ENCODE results near the gene RTP5. TPM values are rescaled to one million over a fixed set of nuclear protein-coding genes. Genes with fewer than 3 reads are reported as not detected.

Gene RTP5
- total RNA-seq, 1 experiment from 2014 or later: not detected

GRCh38 chr2:241844831-241845578 is 24.5 kb upstream of the RTP5 start:
- H3K4me3 Mint-ChIP-seq: peak overlapping the region; percentile 58 to 80; a peak in 4 of 5 replicates
- H3K79me1 ChIP-seq (ENCODE audit: insufficient read depth, low read depth, low read length, poor library complexity, severe bottlenecking): no peaks in the 10 kb centered on the region
- no peak overlapping the region for H3T11ph ChIP-seq (ENCODE audit: low read length)
- peaks cover 0 to 4% of the 10 kb centered on the region in 2 experiments; a peak in 1 of 5 replicates for H3K9me3 Mint-ChIP-seq
- no peak overlapping the region for H2BK20ac ChIP-seq (ENCODE audit: low read depth, low read length, poor library complexity, severe bottlenecking)
- WGBS (ENCODE audit: extremely low coverage, insufficient read length, low lambda C conversion rate): no CpG with 5 or more reads among the region's 37 CpGs
- peaks cover 0 to 1% (median 0%) of the 10 kb centered on the region in 3 experiments; a peak in 1 of 7 replicates for H3K36me3 Mint-ChIP-seq (ENCODE audit: insufficient read depth in 1 of 3, low read depth in 3 of 3)
- no peak overlapping the region for H3K27ac Mint-ChIP-seq
- no peak overlapping the region for H3K56ac ChIP-seq (ENCODE audit: insufficient read length, low read depth, low read length)
- H2AFZ ChIP-seq (ENCODE audit: low read length): no peak overlapping the region
- no peak overlapping the region for H4K8ac ChIP-seq (replicated peaks; ENCODE audit: insufficient read length, low read depth, low read length)
- H3K9me3 ChIP-seq (ENCODE audit: control insufficient read depth, low read depth, low read length): no peaks in the 10 kb centered on the region
- no peak overlapping the region for H2AK5ac ChIP-seq (ENCODE audit: insufficient read length, low read length)
- peaks cover 7 to 28% of the 10 kb centered on the region in 2 experiments for H3K4me1 Mint-ChIP-seq
- no peaks in the 10 kb centered on the region for H3K23me2 ChIP-seq (ENCODE audit: insufficient read length, low read depth, low read length, poor library complexity, severe bottlenecking)
- peaks cover 48% of the 10 kb centered on the region for H3K27me3 Mint-ChIP-seq (ENCODE audit: low read depth)
- no peak overlapping the region for H4K91ac ChIP-seq (ENCODE audit: insufficient read length, low read depth, low read length)
- no peak overlapping the region for H2BK5ac ChIP-seq (ENCODE audit: insufficient read length, low read length)
- H2BK12ac ChIP-seq (ENCODE audit: insufficient read length, low read depth, low read length): no peak overlapping the region
- no peak overlapping the region for H4K5ac ChIP-seq (ENCODE audit: insufficient read length, low read depth, low read length)
- peak; percentile 23 for DNase-seq
- H2BK15ac ChIP-seq (ENCODE audit: low read depth, low read length): no peak overlapping the region
- no peak overlapping the region for H2BK120ac ChIP-seq (ENCODE audit: low read depth, low read length, poor library complexity, severe bottlenecking)
- no peaks in the 10 kb centered on the region for H3K79me2 ChIP-seq (ENCODE audit: insufficient read depth, low read length)
- H3K4me1 ChIP-seq (ENCODE audit: insufficient read depth, low read length): no peaks in the 10 kb centered on the region; the same call in 1 of the 2 replicates
- no peak for TF ChIP-seq CTCF (conservative IDR thresholded peaks at IDR 0.05)
- no peak overlapping the region for H3K4ac ChIP-seq (ENCODE audit: low read depth, low read length)
- no peak overlapping the region for H3K9ac ChIP-seq (ENCODE audit: extremely low read depth, insufficient read length, low read length)
- no peak overlapping the region for H3K18ac ChIP-seq (ENCODE audit: insufficient read length, low read depth, low read length)
- peaks cover 2% of the 10 kb centered on the region; the same call in 1 of the 2 replicates for H3K27me3 ChIP-seq (ENCODE audit: insufficient read depth, low read length)
- H3K14ac ChIP-seq (ENCODE audit: insufficient read depth, low read length): no peak overlapping the region
- no peak overlapping the region for H3K27ac ChIP-seq (ENCODE audit: insufficient read length, low read depth, low read length)
- no peak overlapping the region for H3K4me2 ChIP-seq (ENCODE audit: insufficient read depth, insufficient read length, low read length)
- H4K20me1 ChIP-seq (ENCODE audit: control insufficient read depth, insufficient read depth, insufficient read length): no peaks in the 10 kb centered on the region
- no peak overlapping the region for H3K23ac ChIP-seq (ENCODE audit: insufficient read length, low read depth, low read length)

Measured in H9 (cell line).